ENCODE measurements around the gene STK10.

The STK10 gene

DNA sequence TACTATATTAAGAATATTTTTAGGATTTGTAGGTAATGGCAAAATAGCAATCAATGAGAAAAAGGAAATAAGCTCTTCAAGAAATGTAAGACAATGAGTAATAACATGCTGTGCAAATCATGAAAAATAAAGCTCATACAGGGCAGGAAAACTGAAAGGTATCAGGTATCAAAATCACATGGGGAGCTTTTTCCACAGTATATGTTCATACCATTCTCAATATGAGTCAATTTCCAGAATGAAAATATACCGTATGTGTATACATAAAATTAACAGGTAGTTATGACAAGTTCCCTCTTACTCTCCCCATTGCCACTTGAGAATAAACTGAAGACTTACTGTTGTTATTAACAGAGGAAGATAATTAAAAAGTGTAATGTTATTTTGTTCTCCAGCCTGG is 41.9 kb upstream of the STK10 start:
- Histone ChIP-seq H3K4me3 (IDR thresholded peaks at IDR 0.05; ENCODE audit: insufficient read depth, low read depth, low read length) (no peak overlapping the region), H3K36me3 (ENCODE audit: insufficient read depth) (no peaks in the 10 kb centered on the region), H2AFZ (ENCODE audit: low read depth) (no peak overlapping the region), H3K4me2 (no peak overlapping the region), H3K9ac (no peak overlapping the region), H3K79me2 (ENCODE audit: insufficient read depth, low read depth) (no peaks in the 10 kb centered on the region), H3K27me3 (ENCODE audit: insufficient read depth, low read depth) (no peaks in the 10 kb centered on the region), H3K4me1 (ENCODE audit: low read depth, poor library complexity, severe bottlenecking) (peaks cover 2% of the 10 kb centered on the region), H4K20me1 (ENCODE audit: insufficient read depth) (no peaks in the 10 kb centered on the region), H3K27ac (no peak overlapping the region)
- no peak for TF ChIP-seq CTCF (conservative IDR thresholded peaks at IDR 0.05; ENCODE audit: low read depth, low read length)

DNA sequence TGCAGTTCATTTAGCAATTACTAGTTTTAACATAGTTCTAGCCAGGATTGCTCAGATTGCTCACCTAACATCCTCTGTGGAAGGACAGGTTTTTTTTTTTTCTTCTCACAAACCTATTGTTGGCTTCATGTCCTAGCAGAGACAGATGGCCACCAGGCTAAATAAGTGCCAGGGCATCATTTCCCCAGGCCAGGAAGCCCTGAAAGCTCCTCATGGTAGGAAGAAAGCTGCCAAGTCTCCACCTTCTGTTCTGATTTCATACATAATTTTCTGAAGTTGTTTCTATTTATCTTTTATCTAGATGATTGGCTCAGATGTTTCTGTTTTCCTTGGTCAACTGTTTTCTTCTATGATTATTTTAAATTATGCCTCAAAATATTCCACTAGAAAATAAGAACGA is 37.0 kb upstream of the STK10 start:
- Histone ChIP-seq H2AFZ (ENCODE audit: low read depth) (no peak overlapping the region), H3K79me2 (ENCODE audit: insufficient read depth, low read depth) (no peaks in the 10 kb centered on the region), H3K27ac (no peak overlapping the region), H4K20me1 (ENCODE audit: insufficient read depth) (no peaks in the 10 kb centered on the region), H3K4me2 (no peak overlapping the region), H3K36me3 (ENCODE audit: insufficient read depth) (no peaks in the 10 kb centered on the region), H3K9ac (no peak overlapping the region), H3K4me1 (ENCODE audit: low read depth, poor library complexity, severe bottlenecking) (no peaks in the 10 kb centered on the region), H3K27me3 (ENCODE audit: insufficient read depth, low read depth) (no peaks in the 10 kb centered on the region), H3K4me3 (IDR thresholded peaks at IDR 0.05; ENCODE audit: insufficient read depth, low read depth, low read length) (no peak overlapping the region)
- TF ChIP-seq CTCF (conservative IDR thresholded peaks at IDR 0.05; ENCODE audit: low read depth, low read length) = no peak

DNA sequence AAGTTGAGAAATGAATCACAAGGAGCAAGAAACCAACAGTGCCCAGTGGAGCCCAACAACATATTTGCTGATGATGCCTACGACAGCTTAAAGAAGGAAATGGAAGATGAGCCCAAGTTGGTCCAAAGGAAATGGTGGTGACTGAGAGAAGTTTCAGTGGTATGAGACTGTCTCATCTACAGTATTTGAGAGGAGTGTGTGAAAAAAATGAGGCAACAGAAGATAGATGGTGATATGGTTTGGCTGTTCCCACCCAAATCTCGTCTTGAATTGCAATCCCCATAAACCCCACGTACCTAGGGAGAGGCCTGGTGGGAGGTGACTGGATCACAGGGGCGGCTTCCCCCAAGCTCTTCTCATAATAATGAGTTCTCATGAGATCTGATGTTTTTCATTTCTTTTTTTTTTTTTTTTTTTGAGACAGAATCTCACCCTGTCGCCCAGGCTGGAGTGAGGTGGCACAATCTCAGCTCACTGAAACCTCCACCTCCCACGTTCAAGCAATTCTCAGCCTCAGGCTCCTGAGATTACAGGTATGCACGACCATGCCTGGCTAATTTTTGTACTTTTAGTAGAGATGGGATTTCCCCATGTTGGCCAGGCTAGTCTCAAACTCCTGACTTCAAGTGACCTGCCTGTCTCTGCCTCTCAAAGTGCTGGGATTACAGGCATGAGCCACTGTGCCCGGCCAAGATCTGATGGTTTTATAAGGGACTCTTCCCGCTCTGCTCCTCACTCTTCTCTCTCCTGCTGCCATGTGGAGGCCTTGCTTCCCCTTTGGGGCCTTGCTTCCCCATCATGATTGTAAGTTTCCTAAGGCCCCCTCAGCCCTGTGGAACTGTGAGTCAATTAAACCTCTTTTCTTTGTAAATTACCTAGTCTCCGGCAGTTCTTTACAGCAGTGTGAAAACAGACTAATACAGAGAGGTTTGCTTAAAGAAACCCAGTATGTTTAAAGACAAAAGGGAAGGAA is 36.2 kb upstream of the STK10 start:
- no peak for TF ChIP-seq CTCF (conservative IDR thresholded peaks at IDR 0.05; ENCODE audit: low read depth, low read length)
- Histone ChIP-seq H3K9ac (no peak overlapping the region), H3K4me1 (ENCODE audit: low read depth, poor library complexity, severe bottlenecking) (no peaks in the 10 kb centered on the region), H3K27ac (no peak overlapping the region), H3K36me3 (ENCODE audit: insufficient read depth) (no peaks in the 10 kb centered on the region), H2AFZ (ENCODE audit: low read depth) (no peak overlapping the region), H3K4me3 (IDR thresholded peaks at IDR 0.05; ENCODE audit: insufficient read depth, low read depth, low read length) (no peak overlapping the region), H3K4me2 (no peak overlapping the region), H3K79me2 (ENCODE audit: insufficient read depth, low read depth) (no peaks in the 10 kb centered on the region), H3K27me3 (ENCODE audit: insufficient read depth, low read depth) (no peaks in the 10 kb centered on the region), H4K20me1 (ENCODE audit: insufficient read depth) (no peaks in the 10 kb centered on the region)

- Histone ChIP-seq H4K20me1 (ENCODE audit: insufficient read depth) (no peaks in the 10 kb centered on the region), H3K4me3 (IDR thresholded peaks at IDR 0.05; ENCODE audit: insufficient read depth, low read depth, low read length) (no peak overlapping the region), H3K4me2 (no peak overlapping the region), H2AFZ (ENCODE audit: low read depth) (no peak overlapping the region), H3K79me2 (ENCODE audit: insufficient read depth, low read depth) (no peaks in the 10 kb centered on the region), H3K27ac (no peak overlapping the region), H3K4me1 (ENCODE audit: low read depth, poor library complexity, severe bottlenecking) (no peaks in the 10 kb centered on the region), H3K9ac (no peak overlapping the region), H3K27me3 (ENCODE audit: insufficient read depth, low read depth) (no peaks in the 10 kb centered on the region), H3K36me3 (ENCODE audit: insufficient read depth) (no peaks in the 10 kb centered on the region)
- no peak for TF ChIP-seq CTCF (conservative IDR thresholded peaks at IDR 0.05; ENCODE audit: low read depth, low read length)
These were observed 31.3 kb upstream of the STK10 start for GRCh38 chr5:172219296-172219695.

All from KMS-11 (cell line).